Panc1 (cell line): ENCODE measurements around the gene ARMC3. TPM values are rescaled to one million over a fixed set of nuclear protein-coding genes. Genes with fewer than 3 reads are reported as not detected.

ENCODE experiments used
- ATAC-seq: fragments of 200-7000 bp; cut with Tn5 transposase; 2 replicates; pipeline ENCODE4 v1.9.1; 2020; ENCODE audit warnings: mild to moderate bottlenecking, moderate library complexity
- BruUV-seq: library from RNA; stranded (reverse); fragments of 400-500 nt; replicated peaks from 2 replicates; lab custom pipeline; 2021; lab: Mats Ljungman, UMichigan
- CTCF ChIA-PET: fragments of 300-600 bp; sonication (Branson Sonifier 250); formaldehyde crosslinking; loops from one replicate; lab custom pipeline; 2022; ENCODE audit warnings: antibody characterized with exemption; lab: Charles Lee
- POLR2A ChIA-PET: fragments of 300-600 bp; sonication (Branson Sonifier 250); formaldehyde crosslinking; loops from one replicate; lab custom pipeline; 2022; ENCODE audit warnings: antibody characterized with exemption; lab: Charles Lee
- DNase-seq: peaks from one replicate; pipeline ENCODE4 v3.0.0-alpha.2; 2010; ENCODE audit warnings: low read depth, low spot score
- H3K27ac ChIP-seq: 2 replicates; pipeline ENCODE4 v1.5.1; 2011; ENCODE audit warnings: mild to moderate bottlenecking, low read length, inconsistent platforms
- H3K27me3 ChIP-seq: fragments of 200-500 bp; sonication (Bioruptor generic); 2 replicates; pipeline ENCODE4 v1.6.0; 2014; ENCODE audit warnings: low read length, inconsistent platforms; ENCODE audit not compliant: control insufficient read depth, insufficient read depth
- H3K36me3 ChIP-seq: fragments of 200-500 bp; sonication (Bioruptor generic); 2 replicates; pipeline ENCODE4 v1.5.1; 2014; ENCODE audit warnings: inconsistent platforms, mild to moderate bottlenecking, low read length, moderate library complexity; ENCODE audit not compliant: control insufficient read depth, insufficient read depth
- H3K4me1 ChIP-seq: 2 replicates; pipeline ENCODE4 v1.5.1; 2011; ENCODE audit warnings: inconsistent platforms, mild to moderate bottlenecking, low read length, moderate library complexity; ENCODE audit not compliant: control insufficient read depth, insufficient read depth
- H3K4me3 ChIP-seq, 2 experiments: 2 replicates each; pipeline ENCODE4 v1.5.1; 2011 to 2012; ENCODE audit warnings: low read depth in 2 of 2, low read length in 2 of 2, mild to moderate bottlenecking in 2 of 2, inconsistent platforms in 1 of 2, moderate library complexity in 1 of 2
- H3K9me3 ChIP-seq: fragments of 200-500 bp; sonication (Bioruptor generic); 2 replicates; pipeline ENCODE4 v1.5.1; 2014; ENCODE audit warnings: low read depth, mild to moderate bottlenecking, inconsistent platforms, low read length, moderate library complexity; ENCODE audit not compliant: control insufficient read depth, insufficient read depth
- POLR2AphosphoS5 ChIP-seq: IDR thresholded peaks from 2 replicates; pipeline ENCODE4 v1.6.1; 2012; ENCODE audit warnings: mild to moderate bottlenecking, low read depth, low read length, moderate library complexity
- SIN3A ChIP-seq: IDR thresholded peaks from 2 replicates; pipeline ENCODE4 v1.6.1; 2012; ENCODE audit warnings: low read depth, mild to moderate bottlenecking, low read length, moderate library complexity, borderline replicate concordance; ENCODE audit not compliant: insufficient read depth
- TCF7L2 ChIP-seq: IDR thresholded peaks from 2 replicates; pipeline ENCODE4 v1.6.1; 2011; ENCODE audit warnings: mild to moderate bottlenecking, low read depth, low read length, inconsistent platforms
- in situ Hi-C: cut with HindIII; loops from 2 replicates; pipeline ENCODE4 v1.10.0; 2016; ENCODE audit warnings: low sequenced_read_pairs, low pct_unique_long_range_greater_than_20kb
- intact Hi-C: fragments of 100-400 bp; cut with micrococcal nuclease; formaldehyde crosslinking; loops from one replicate; pipeline ENCODE4 v1.10.0; 2022; ENCODE audit not compliant: unreplicated experiment
- total RNA-seq: library from RNA; stranded (reverse); gene quantifications from one replicate; pipeline ENCODE4 v1.2.1, GENCODE V29; 2021; ENCODE audit not compliant: unreplicated experiment
- TF ChIP-seq, protein P1 (sequence below), 2 experiments: IDR thresholded peaks; 2 replicates each; pipeline ENCODE4 v1.6.1; 2011 to 2012; ENCODE audit warnings: low read depth in 2 of 2, control low read depth in 1 of 2, low read length in 1 of 2, mild to moderate bottlenecking in 1 of 2, moderate library complexity in 1 of 2; ENCODE audit not compliant: insufficient read depth in 1 of 2
- TF ChIP-seq, protein P2 (sequence below): fragments of 450-650 bp; IDR thresholded peaks from 2 replicates; pipeline ENCODE4 v1.5.1; 2017; ENCODE audit warnings: mild to moderate bottlenecking

The ARMC3 gene
- total RNA-seq, 1 experiment from 2014 or later, result 1.0 TPM

DNA sequence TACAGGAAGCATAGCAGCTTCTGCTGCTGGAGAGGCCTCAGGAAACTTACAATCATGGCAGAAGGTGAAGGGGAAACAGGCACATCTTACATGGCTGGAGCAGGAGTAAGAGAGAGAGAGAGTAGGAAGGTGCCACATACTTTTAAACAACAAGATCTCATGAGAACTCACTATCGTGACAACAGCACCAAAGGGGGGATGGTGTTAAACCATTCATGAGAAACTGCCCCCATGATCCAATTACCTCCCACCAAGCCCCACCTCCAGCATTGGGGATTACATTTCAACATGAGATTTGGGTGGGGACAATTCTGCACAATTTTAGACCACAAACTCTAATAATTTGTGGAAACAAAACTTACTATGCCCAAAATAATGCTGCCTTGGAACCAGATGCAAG lies 16.8 kb upstream of the ARMC3 start:
- Histone ChIP-seq H3K36me3 (no peaks in the 10 kb centered on the region), H3K27me3 (no peaks in the 10 kb centered on the region), H3K4me3 (no peak overlapping the region), H3K9me3 (no peaks in the 10 kb centered on the region), H3K4me1 (no peaks in the 10 kb centered on the region), H3K27ac (no peak overlapping the region)
- no peak for TF ChIP-seq TCF7L2
- ChIA-PET POLR2A (no interaction called here), CTCF (no interaction called here)
- intact Hi-C loops (no loop called here), in situ Hi-C loops (no loop called here)
- no peak for DNase-seq
- no TSS peak for BruUV-seq
- ATAC-seq, result no peak

DNA sequence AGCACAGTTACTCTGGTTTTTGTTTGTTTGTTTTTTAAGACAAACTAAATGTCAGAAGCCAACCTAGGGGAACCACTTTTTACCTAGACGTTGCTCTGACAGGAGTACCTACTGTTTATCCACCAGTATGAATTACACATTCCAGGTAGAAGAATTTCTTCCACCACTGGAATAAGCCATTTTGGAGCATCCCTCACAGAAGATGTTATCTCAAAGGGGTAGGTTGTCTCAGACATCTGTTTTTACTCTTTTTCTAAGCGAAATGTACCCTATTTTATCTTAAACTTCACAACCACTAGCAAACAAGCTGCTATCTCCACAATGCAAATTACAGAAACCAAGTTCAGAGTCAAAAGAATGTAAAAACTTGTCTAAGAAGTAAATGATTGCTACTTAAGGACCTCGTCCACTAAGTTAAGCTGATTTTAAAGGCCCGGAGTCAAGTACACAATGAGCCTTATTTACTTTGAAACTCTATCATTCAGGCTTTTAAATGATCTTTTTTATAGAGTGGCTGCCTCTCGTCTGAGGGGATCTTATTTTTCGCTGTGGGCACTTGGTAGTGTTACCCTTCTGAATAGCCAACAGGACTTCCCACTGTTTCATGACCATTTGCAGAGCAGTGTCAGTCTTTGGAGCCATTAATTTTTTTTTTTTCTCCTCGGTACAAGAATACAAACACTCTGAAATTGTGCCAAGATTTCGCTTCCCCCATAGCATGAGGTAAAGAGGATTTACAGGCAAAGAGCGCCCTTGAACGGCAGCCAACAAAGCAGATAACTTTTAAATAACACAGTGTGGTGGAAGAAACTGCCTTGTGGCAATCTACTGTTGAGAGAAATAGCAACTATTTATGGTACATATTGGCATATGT lies 15.7 kb upstream of the ARMC3 start:
- H3K4me1 ChIP-seq, result no peaks in the 10 kb centered on the region
- in situ Hi-C loops (no loop called here), intact Hi-C loops (no loop called here)
- ChIA-PET POLR2A (no interaction called here), CTCF (no interaction called here)
- H3K27me3 ChIP-seq, result no peaks in the 10 kb centered on the region
- ATAC-seq (no peak), DNase-seq (no peak)
- H3K4me3 ChIP-seq, result no peak overlapping the region
- no peaks in the 10 kb centered on the region for H3K9me3 ChIP-seq
- no peak for TF ChIP-seq POLR2AphosphoS5
- TF ChIP-seq, protein P1, sequence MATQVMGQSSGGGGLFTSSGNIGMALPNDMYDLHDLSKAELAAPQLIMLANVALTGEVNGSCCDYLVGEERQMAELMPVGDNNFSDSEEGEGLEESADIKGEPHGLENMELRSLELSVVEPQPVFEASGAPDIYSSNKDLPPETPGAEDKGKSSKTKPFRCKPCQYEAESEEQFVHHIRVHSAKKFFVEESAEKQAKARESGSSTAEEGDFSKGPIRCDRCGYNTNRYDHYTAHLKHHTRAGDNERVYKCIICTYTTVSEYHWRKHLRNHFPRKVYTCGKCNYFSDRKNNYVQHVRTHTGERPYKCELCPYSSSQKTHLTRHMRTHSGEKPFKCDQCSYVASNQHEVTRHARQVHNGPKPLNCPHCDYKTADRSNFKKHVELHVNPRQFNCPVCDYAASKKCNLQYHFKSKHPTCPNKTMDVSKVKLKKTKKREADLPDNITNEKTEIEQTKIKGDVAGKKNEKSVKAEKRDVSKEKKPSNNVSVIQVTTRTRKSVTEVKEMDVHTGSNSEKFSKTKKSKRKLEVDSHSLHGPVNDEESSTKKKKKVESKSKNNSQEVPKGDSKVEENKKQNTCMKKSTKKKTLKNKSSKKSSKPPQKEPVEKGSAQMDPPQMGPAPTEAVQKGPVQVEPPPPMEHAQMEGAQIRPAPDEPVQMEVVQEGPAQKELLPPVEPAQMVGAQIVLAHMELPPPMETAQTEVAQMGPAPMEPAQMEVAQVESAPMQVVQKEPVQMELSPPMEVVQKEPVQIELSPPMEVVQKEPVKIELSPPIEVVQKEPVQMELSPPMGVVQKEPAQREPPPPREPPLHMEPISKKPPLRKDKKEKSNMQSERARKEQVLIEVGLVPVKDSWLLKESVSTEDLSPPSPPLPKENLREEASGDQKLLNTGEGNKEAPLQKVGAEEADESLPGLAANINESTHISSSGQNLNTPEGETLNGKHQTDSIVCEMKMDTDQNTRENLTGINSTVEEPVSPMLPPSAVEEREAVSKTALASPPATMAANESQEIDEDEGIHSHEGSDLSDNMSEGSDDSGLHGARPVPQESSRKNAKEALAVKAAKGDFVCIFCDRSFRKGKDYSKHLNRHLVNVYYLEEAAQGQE (IDR thresholded peaks at IDR 0.05; ENCODE audit: insufficient read depth in 1 of 2, low read depth in 2 of 2, low read length in 1 of 2), result no peak
- no peak for TF ChIP-seq SIN3A
- TF ChIP-seq TCF7L2, result no peak
- TF ChIP-seq, protein P2, sequence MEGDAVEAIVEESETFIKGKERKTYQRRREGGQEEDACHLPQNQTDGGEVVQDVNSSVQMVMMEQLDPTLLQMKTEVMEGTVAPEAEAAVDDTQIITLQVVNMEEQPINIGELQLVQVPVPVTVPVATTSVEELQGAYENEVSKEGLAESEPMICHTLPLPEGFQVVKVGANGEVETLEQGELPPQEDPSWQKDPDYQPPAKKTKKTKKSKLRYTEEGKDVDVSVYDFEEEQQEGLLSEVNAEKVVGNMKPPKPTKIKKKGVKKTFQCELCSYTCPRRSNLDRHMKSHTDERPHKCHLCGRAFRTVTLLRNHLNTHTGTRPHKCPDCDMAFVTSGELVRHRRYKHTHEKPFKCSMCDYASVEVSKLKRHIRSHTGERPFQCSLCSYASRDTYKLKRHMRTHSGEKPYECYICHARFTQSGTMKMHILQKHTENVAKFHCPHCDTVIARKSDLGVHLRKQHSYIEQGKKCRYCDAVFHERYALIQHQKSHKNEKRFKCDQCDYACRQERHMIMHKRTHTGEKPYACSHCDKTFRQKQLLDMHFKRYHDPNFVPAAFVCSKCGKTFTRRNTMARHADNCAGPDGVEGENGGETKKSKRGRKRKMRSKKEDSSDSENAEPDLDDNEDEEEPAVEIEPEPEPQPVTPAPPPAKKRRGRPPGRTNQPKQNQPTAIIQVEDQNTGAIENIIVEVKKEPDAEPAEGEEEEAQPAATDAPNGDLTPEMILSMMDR, result no peak
- H3K36me3 ChIP-seq, result no peaks in the 10 kb centered on the region
- no peak overlapping the region for H3K27ac ChIP-seq
- BruUV-seq, result no TSS peak

DNA sequence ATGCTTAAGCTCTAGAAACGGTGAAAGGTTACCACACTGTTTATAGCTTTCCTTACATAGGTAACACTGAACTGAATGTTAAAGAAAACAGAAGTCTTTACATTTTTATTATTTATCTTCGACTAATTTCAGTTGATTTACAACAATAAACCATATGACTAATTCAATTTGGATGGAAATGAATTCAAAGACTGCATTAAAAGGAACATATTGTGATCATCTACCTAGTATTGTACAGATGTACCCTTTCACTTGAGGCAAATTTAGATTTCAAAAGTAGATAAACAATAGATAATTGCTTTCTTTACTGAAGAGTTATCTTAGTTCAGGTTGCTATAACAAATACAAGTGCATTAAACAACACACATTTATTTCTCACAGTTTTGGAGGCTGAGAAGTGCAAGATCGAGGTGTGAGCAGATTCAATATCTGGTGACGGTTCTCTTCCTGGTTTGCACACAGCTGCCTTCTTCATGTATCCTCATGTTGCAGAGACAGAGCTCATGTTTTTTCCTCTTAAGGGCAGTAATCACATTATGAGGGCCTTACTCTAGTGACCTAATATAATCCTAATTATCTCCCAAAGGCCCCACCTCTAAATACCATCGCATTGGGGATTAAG lies 15.0 kb upstream of the ARMC3 start:
- Histone ChIP-seq H3K9me3 (no peaks in the 10 kb centered on the region), H3K4me3 (no peak overlapping the region), H3K36me3 (no peaks in the 10 kb centered on the region), H3K27me3 (no peaks in the 10 kb centered on the region), H3K4me1 (no peaks in the 10 kb centered on the region), H3K27ac (no peak overlapping the region)
- POLR2A ChIA-PET, result no interaction called here
- ATAC-seq (no peak), DNase-seq (no peak)
- in situ Hi-C loops, result no loop called here
- intact Hi-C loops, result no loop called here
- BruUV-seq, result no TSS peak
- TF ChIP-seq SIN3A, result no peak
- TF ChIP-seq, protein P2, result no peak
- TF ChIP-seq, protein P1 (IDR thresholded peaks at IDR 0.05; ENCODE audit: insufficient read depth in 1 of 2, low read depth in 2 of 2, low read length in 1 of 2), result no peak
- CTCF ChIA-PET, result no interaction called here
